ENCODE results near the gene PRX. TPM values are rescaled to one million over a fixed set of nuclear protein-coding genes. Genes with fewer than 3 reads are reported as not detected.

The PRX gene
- total and polyA plus RNA-seq, 9 of the 15 experiments (the other 6 are each of a cell fraction or from before 2014, with no cell fraction given): 0.65 to 3.5 (median 1.7) TPM; not detected in 2

DNA sequence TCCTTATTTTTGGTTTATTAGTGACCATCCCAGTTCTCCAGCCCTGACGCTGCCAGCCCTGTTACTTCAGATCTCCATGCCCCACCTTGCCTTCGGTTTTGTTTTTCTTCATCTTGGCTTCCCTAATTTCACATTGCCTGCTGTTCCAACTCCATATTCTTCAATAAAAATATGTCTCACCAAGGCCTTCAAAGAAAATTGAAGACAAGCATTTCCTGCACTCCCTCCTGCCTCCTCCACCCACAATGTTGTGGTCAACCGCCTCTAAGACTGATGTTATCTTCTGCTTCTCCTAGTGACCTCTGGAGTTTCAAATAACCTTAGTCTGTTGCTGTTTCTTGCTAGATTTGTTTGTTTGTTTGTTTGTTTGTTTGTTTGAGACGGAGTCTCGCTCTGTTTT lies 50.1 kb downstream of the PRX start (continued):
- TF ChIP-seq HMGXB4 (CRISPR knock-in tag; IDR thresholded peaks at IDR 0.05) (no peak), SMARCA5 (IDR thresholded peaks at IDR 0.05) (no peak), ZNF707 (CRISPR knock-in tag; conservative IDR thresholded peaks at IDR 0.05) (no peak), PHF21A (IDR thresholded peaks at IDR 0.05; ENCODE audit: borderline replicate concordance, low read depth) (no peak), MAFG (tag; conservative IDR thresholded peaks at IDR 0.05) (no peak), KDM4B (IDR thresholded peaks at IDR 0.05; ENCODE audit: borderline replicate concordance in 2 of 2, low read depth in 1 of 2) (no peak), ZSCAN29 (IDR thresholded peaks at IDR 0.05) (no peak), RBM34 (IDR thresholded peaks at IDR 0.05; ENCODE audit: borderline replicate concordance, insufficient read depth, low read length) (no peak), FOXK2 (conservative IDR thresholded peaks at IDR 0.05 in 1 of 2, IDR thresholded peaks at IDR 0.05 in 1 of 2; ENCODE audit: low read depth in 2 of 2) (0 out of 4 replicates have a peak, but pooled peaks have one; percentile 11 to 20), GATA2 (CRISPR knock-in tag; IDR thresholded peaks at IDR 0.05) (peak; percentile 80), HNRNPK (IDR thresholded peaks at IDR 0.05; ENCODE audit: low read depth, low read length, poor library complexity, severe bottlenecking) (no peak)
- TF ChIP-seq, protein P1, sequence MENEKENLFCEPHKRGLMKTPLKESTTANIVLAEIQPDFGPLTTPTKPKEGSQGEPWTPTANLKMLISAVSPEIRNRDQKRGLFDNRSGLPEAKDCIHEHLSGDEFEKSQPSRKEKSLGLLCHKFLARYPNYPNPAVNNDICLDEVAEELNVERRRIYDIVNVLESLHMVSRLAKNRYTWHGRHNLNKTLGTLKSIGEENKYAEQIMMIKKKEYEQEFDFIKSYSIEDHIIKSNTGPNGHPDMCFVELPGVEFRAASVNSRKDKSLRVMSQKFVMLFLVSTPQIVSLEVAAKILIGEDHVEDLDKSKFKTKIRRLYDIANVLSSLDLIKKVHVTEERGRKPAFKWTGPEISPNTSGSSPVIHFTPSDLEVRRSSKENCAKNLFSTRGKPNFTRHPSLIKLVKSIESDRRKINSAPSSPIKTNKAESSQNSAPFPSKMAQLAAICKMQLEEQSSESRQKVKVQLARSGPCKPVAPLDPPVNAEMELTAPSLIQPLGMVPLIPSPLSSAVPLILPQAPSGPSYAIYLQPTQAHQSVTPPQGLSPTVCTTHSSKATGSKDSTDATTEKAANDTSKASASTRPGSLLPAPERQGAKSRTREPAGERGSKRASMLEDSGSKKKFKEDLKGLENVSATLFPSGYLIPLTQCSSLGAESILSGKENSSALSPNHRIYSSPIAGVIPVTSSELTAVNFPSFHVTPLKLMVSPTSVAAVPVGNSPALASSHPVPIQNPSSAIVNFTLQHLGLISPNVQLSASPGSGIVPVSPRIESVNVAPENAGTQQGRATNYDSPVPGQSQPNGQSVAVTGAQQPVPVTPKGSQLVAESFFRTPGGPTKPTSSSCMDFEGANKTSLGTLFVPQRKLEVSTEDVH (IDR thresholded peaks at IDR 0.05; ENCODE audit: low read depth, partially characterized antibody): no peak
- TF ChIP-seq, protein P2, sequence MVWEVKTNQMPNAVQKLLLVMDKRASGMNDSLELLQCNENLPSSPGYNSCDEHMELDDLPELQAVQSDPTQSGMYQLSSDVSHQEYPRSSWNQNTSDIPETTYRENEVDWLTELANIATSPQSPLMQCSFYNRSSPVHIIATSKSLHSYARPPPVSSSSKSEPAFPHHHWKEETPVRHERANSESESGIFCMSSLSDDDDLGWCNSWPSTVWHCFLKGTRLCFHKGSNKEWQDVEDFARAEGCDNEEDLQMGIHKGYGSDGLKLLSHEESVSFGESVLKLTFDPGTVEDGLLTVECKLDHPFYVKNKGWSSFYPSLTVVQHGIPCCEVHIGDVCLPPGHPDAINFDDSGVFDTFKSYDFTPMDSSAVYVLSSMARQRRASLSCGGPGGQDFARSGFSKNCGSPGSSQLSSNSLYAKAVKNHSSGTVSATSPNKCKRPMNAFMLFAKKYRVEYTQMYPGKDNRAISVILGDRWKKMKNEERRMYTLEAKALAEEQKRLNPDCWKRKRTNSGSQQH (CRISPR knock-in tag; IDR thresholded peaks at IDR 0.05): 0 out of 2 replicates have a peak, but pooled peaks have one; percentile 9
- TF ChIP-seq, protein P3, sequence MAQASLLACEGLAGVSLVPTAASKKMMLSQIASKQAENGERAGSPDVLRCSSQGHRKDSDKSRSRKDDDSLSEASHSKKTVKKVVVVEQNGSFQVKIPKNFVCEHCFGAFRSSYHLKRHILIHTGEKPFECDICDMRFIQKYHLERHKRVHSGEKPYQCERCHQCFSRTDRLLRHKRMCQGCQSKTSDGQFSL (CRISPR knock-in tag; IDR thresholded peaks at IDR 0.05): no peak
- TF ChIP-seq, protein P3 (tag; IDR thresholded peaks at IDR 0.05): no peak
- TF ChIP-seq, protein P4, sequence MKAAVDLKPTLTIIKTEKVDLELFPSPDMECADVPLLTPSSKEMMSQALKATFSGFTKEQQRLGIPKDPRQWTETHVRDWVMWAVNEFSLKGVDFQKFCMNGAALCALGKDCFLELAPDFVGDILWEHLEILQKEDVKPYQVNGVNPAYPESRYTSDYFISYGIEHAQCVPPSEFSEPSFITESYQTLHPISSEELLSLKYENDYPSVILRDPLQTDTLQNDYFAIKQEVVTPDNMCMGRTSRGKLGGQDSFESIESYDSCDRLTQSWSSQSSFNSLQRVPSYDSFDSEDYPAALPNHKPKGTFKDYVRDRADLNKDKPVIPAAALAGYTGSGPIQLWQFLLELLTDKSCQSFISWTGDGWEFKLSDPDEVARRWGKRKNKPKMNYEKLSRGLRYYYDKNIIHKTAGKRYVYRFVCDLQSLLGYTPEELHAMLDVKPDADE (conservative IDR thresholded peaks at IDR 0.05; ENCODE audit: control insufficient read depth, low read depth, low read length): no peak
